HG03342 (cell line): Measurements from ENCODE around the gene ANKH.

ENCODE experiments used
- ATAC-seq: cut with Tn5 transposase; IDR thresholded peaks from one replicate; pipeline ENCODE4 v1.9.1; 2021; ENCODE audit warnings: mild to moderate bottlenecking, moderate library complexity; ENCODE audit not compliant: unreplicated experiment

ANKH gene

GRCh38 chr5:14671414-14671813, 200.2 kb downstream of the ANKH start:
- ATAC-seq = peak; percentile 21

- ATAC-seq = no peak
Observed at GRCh38 chr5:14669975-14670374, 201.6 kb downstream of the ANKH start.

- ATAC-seq = no peak
Observed at GRCh38 chr5:14669415-14669814, 202.2 kb downstream of the ANKH start.

- no peak for ATAC-seq
Observed at GRCh38 chr5:14668181-14668591, 203.4 kb downstream of the ANKH start.

GRCh38 chr5:14667770-14668169, 203.8 kb downstream of the ANKH start:
- ATAC-seq = no peak

GRCh38 chr5:14667290-14667689, 204.3 kb downstream of the ANKH start:
- ATAC-seq = no peak

- ATAC-seq = no peak
Observed at GRCh38 chr5:14666357-14666756, 205.2 kb downstream of the ANKH start.

- peak; percentile 43 for ATAC-seq
Observed at GRCh38 chr5:14665949-14666348, 205.6 kb downstream of the ANKH start.

- no peak for ATAC-seq
Observed at GRCh38 chr5:14665101-14665822, 206.3 kb downstream of the ANKH start.

GRCh38 chr5:14664270-14665100, 207.1 kb downstream of the ANKH start, which contains the start of gene OTULIN:
Gene OTULIN (plus strand): TSS chr5:14664718. CDS start chr5:14664826, 108 bp downstream.
- peak; percentile 67 for ATAC-seq

- ATAC-seq = peak; percentile 26
Observed at GRCh38 chr5:14663734-14664269, 207.8 kb downstream of the ANKH start.

- no peak for ATAC-seq
Observed at GRCh38 chr5:14662721-14663260, 208.8 kb downstream of the ANKH start.

- no peak for ATAC-seq
Observed at GRCh38 chr5:14660833-14661232, 210.7 kb downstream of the ANKH start.

- no peak for ATAC-seq
Observed at GRCh38 chr5:14659821-14660607, 211.6 kb downstream of the ANKH start.

GRCh38 chr5:14656898-14657297, 214.7 kb downstream of the ANKH start:
- no peak for ATAC-seq

- ATAC-seq = no peak
Observed at GRCh38 chr5:14655146-14655741, 216.3 kb downstream of the ANKH start.
